Colonic mucosa (tissue), 4 donors: ENCODE measurements around the gene METTL25B. TPM values are rescaled to one million over a fixed set of nuclear protein-coding genes. Genes with fewer than 3 reads are reported as not detected.

ENCODE experiments used
- DNase-seq: peaks from one replicate; pipeline ENCODE4 v3.0.0-alpha.2; 2020
- H3K27ac ChIP-seq: fragments of 200-600 bp; one replicate; pipeline ENCODE4 v1.8.0; 2021
- H3K27me3 ChIP-seq: fragments of 200-600 bp; one replicate; pipeline ENCODE4 v1.8.0; 2021
- H3K36me3 ChIP-seq: fragments of 200-600 bp; one replicate; pipeline ENCODE4 v1.8.0; 2021
- H3K4me1 ChIP-seq: fragments of 200-600 bp; one replicate; pipeline ENCODE4 v1.8.0; 2021; ENCODE audit warnings: mild to moderate bottlenecking
- H3K4me3 ChIP-seq: fragments of 200-600 bp; one replicate; pipeline ENCODE4 v1.8.0; 2021
- H3K9ac ChIP-seq, 2 donors: one replicate each; pipeline ENCODE4 v1.7.0; 2013; ENCODE audit warnings: control low read depth in 2 of 2, low read depth in 2 of 2, low read length in 2 of 2
- H3K9me3 ChIP-seq: fragments of 200-600 bp; one replicate; pipeline ENCODE4 v1.8.0; 2021
- CTCF ChIP-seq: fragments of 200-600 bp; IDR thresholded peaks from one replicate; pipeline ENCODE4 v1.8.0; 2022; ENCODE audit warnings: antibody characterized with exemption, mild to moderate bottlenecking
- intact Hi-C: fragments of 100-400 bp; cut with DNase I; formaldehyde crosslinking; loops from one replicate; pipeline ENCODE4 v1.14.1; 2022
- total RNA-seq, 2 donors: library from RNA; stranded (reverse); fragmentation: NEBNext Ultra II Directional in 1 of 2; extraction: Animal tissue kit (Norgen Biotek cat#: 25700) in 1 of 2; gene quantifications; one replicate each; pipeline ENCODE4 v1.2.1, GENCODE V29; 2021
- donor health status: healthy.
- donor health status: DM: no; HTN: no; CAD: no.
- donor health status: DM: no; HTN: no; CAD: no.

The METTL25B gene
- total RNA-seq, 2 donors from 2014 or later, result 31.3 to 51.9 TPM

DNA sequence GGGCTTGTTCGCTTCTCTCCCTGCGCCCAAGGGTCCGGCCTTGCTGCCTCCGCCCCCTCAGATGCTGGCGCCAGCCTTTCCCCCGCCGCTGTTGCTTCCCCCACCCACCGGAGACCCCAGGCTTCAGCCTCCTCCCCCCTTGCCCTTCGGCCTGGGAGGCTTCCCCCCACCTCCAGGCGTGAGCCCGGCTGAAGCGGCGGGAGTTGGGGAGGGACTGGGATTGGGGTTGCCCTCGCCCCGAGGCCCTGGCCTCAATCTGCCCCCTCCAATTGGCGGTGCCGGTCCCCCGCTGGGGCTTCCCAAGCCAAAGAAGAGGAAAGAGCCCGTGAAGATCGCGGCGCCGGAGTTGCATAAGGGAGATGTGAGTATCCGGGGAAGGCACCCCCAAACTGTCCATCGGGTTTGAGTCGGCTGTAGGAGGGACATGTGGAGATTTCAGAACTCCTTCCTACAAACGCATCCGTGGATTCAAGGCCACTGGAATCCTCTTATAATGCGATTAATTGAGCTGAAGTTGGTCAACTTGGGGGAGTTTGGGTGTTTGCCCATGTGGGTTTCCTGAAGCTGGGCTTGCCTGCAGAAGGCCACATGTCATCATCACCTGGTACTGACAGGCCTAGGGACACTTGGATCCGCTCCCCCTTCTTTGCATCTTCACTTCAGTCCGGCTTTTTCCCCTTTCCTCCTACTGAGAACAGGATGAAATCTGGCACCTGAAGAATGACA, 39.8 kb downstream of the METTL25B start:
- Histone ChIP-seq H3K27me3 (no peaks in the 10 kb centered on the region), H3K4me3 (peak overlapping the region; percentile 93), H3K27ac (peak overlapping the region; percentile 82), H3K4me1 (peaks cover 12% of the 10 kb centered on the region), H3K9me3 (no peaks in the 10 kb centered on the region), H3K36me3 (peaks cover 3% of the 10 kb centered on the region), H3K9ac (peak overlapping the region; percentile 94 to 97)
- intact Hi-C loops, result loop anchor here (5.0 kb wide), 1 partner anchor 41 kb away; the partner anchor contains the start of genes ISG20L2 and METTL25B
- DNase-seq, result peak; percentile 44
- TF ChIP-seq CTCF, result no peak

GRCh38 chr1:156768610-156769295, 40.5 kb downstream of the METTL25B start:
- no peaks in the 10 kb centered on the region for H3K27me3 ChIP-seq
- peak overlapping the region; percentile 94 to 97 for H3K9ac ChIP-seq
- no peak for DNase-seq
- H3K27ac ChIP-seq, result no peak overlapping the region
- no peaks in the 10 kb centered on the region for H3K9me3 ChIP-seq
- intact Hi-C loops, result loop anchor here (5.0 kb wide), 1 partner anchor 41 kb away; the partner anchor contains the start of genes ISG20L2 and METTL25B
- TF ChIP-seq CTCF, result no peak
- peaks cover 3% of the 10 kb centered on the region for H3K36me3 ChIP-seq
- H3K4me1 ChIP-seq, result peaks cover 12% of the 10 kb centered on the region
- peak overlapping the region; percentile 93 for H3K4me3 ChIP-seq

DNA sequence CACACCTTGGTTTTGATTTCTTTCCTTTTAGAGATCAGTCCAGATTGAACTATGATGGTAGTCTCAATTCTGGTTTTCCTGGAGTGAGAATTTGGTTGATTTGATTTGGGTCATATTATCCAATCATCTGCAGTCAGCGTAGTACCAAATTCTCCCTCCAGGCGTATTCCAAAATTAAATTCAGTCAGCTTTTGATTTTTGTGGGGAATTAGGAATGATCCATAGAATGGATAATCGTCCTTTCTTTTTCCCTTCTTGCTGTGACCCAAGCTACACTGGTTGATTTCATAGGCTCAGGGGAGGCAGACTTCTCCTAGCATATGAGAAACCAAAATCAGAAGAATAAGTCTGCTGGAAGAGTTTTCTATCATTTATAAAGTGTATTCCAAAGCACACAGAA, 44.0 kb downstream of the METTL25B start:
- H3K36me3 ChIP-seq, result peaks cover 3% of the 10 kb centered on the region
- H3K4me1 ChIP-seq, result peaks cover 12% of the 10 kb centered on the region
- H3K4me3 ChIP-seq, result no peak overlapping the region
- no peak for DNase-seq
- intact Hi-C loops, result loop anchor here (5.0 kb wide), 1 partner anchor 35 kb away; no protein-coding TSS in a partner anchor
- H3K9me3 ChIP-seq, result no peaks in the 10 kb centered on the region
- no peak for TF ChIP-seq CTCF
- no peak overlapping the region for H3K27ac ChIP-seq
- no peaks in the 10 kb centered on the region for H3K27me3 ChIP-seq
- no peak overlapping the region for H3K9ac ChIP-seq

- Histone ChIP-seq H3K9ac (no peak overlapping the region), H3K27me3 (no peaks in the 10 kb centered on the region), H3K4me1 (peaks cover 12% of the 10 kb centered on the region), H3K4me3 (no peak overlapping the region), H3K36me3 (peaks cover 3% of the 10 kb centered on the region), H3K27ac (no peak overlapping the region), H3K9me3 (no peaks in the 10 kb centered on the region)
- intact Hi-C loops, result loop anchor here (5.0 kb wide), 1 partner anchor 36 kb away; no protein-coding TSS in a partner anchor
- no peak for DNase-seq
- TF ChIP-seq CTCF, result no peak
Measured at GRCh38 chr1:156772728-156773497, 44.6 kb downstream of the METTL25B start.

- Histone ChIP-seq H3K36me3 (peaks cover 3% of the 10 kb centered on the region), H3K4me3 (no peak overlapping the region), H3K9me3 (no peaks in the 10 kb centered on the region), H3K9ac (no peak overlapping the region), H3K27ac (no peak overlapping the region), H3K4me1 (peaks cover 12% of the 10 kb centered on the region), H3K27me3 (no peaks in the 10 kb centered on the region)
- DNase-seq, result no peak
- intact Hi-C loops, result loop anchor here (5.0 kb wide), 1 partner anchor 36 kb away; no protein-coding TSS in a partner anchor
- no peak for TF ChIP-seq CTCF
Measured at GRCh38 chr1:156773607-156774006, 45.3 kb downstream of the METTL25B start.
